Measurements from ENCODE around the gene SHOC2. TPM values are rescaled to one million over a fixed set of nuclear protein-coding genes. Genes with fewer than 3 reads are reported as not detected.

SHOC2 gene
- total and polyA plus RNA-seq, 9 of the 15 experiments (the other 6 are each of a cell fraction or from before 2014, with no cell fraction given), result 9.2 to 17.5 (median 14.9) TPM

DNA sequence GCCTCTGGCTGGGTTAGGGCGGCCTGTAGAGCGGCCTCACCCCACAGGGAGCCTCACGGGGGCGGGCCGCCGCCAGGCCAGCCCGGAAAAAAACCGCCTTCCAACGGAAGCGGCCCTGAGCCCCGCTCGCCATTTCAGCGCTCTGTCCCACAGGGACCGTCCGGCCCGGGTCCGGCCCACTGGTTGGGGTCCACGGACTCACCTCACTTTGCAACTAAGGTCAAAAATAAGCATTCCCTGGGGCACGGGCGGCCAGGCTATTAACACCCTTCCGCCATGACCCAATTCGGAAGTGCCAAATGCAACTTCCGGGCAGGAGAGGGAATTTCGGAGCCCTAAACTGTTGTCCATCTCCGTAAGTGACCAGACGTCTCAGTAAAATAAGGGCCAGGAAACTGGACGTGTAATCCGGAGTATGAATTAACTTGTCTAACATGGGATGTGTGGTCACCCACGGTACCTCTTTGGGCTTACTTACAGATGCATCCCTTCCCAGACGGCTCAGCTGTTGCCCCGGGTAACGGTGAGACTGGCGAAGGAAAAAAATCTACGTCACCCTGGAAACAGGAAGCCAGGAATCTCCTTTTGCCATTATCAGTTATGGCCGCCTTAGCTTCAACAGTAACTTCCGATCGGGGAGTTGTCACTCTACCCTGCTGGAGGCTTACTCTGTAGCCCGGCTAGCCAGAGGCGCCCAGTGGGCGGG lies 608 bp upstream of the SHOC2 start, which contains the start of gene BBIP1 (continued):
- peak; percentile 37; the same call in 1 of the 2 replicates for TF ChIP-seq CREB1 (IDR thresholded peaks at IDR 0.05)
- TF ChIP-seq CREB1 (CRISPR knock-in tag; IDR thresholded peaks at IDR 0.05), result peak; percentile 44; the same call in 1 of the 2 replicates
- no peak for TF ChIP-seq HNRNPLL (IDR thresholded peaks at IDR 0.05; ENCODE audit: low read depth, low read length, poor library complexity, severe bottlenecking)
- TF ChIP-seq NFE2L1 (tag; IDR thresholded peaks at IDR 0.05; ENCODE audit: borderline replicate concordance, low read depth), result no peak
- 0 out of 2 replicates have a peak, but pooled peaks have one; percentile 54 for TF ChIP-seq NCOA1 (IDR thresholded peaks at IDR 0.05; ENCODE audit: low read depth)
- TF ChIP-seq ZKSCAN3 (CRISPR knock-in tag; IDR thresholded peaks at IDR 0.05), result no peak
- TF ChIP-seq, protein P1, sequence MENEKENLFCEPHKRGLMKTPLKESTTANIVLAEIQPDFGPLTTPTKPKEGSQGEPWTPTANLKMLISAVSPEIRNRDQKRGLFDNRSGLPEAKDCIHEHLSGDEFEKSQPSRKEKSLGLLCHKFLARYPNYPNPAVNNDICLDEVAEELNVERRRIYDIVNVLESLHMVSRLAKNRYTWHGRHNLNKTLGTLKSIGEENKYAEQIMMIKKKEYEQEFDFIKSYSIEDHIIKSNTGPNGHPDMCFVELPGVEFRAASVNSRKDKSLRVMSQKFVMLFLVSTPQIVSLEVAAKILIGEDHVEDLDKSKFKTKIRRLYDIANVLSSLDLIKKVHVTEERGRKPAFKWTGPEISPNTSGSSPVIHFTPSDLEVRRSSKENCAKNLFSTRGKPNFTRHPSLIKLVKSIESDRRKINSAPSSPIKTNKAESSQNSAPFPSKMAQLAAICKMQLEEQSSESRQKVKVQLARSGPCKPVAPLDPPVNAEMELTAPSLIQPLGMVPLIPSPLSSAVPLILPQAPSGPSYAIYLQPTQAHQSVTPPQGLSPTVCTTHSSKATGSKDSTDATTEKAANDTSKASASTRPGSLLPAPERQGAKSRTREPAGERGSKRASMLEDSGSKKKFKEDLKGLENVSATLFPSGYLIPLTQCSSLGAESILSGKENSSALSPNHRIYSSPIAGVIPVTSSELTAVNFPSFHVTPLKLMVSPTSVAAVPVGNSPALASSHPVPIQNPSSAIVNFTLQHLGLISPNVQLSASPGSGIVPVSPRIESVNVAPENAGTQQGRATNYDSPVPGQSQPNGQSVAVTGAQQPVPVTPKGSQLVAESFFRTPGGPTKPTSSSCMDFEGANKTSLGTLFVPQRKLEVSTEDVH (IDR thresholded peaks at IDR 0.05; ENCODE audit: low read depth, partially characterized antibody), result no peak
- peak; percentile 57 for TF ChIP-seq CTBP1 (IDR thresholded peaks at IDR 0.05; ENCODE audit: borderline replicate concordance)
- TF ChIP-seq TCF3 (CRISPR knock-in tag; IDR thresholded peaks at IDR 0.05), result 0 out of 2 replicates have a peak, but pooled peaks have one; percentile 5
- TF ChIP-seq HNRNPL (IDR thresholded peaks at IDR 0.05; ENCODE audit: low read depth, low read length), result no peak
- TF ChIP-seq GTF2E2 (tag; IDR thresholded peaks at IDR 0.05), result no peak
- TF ChIP-seq, protein P2, sequence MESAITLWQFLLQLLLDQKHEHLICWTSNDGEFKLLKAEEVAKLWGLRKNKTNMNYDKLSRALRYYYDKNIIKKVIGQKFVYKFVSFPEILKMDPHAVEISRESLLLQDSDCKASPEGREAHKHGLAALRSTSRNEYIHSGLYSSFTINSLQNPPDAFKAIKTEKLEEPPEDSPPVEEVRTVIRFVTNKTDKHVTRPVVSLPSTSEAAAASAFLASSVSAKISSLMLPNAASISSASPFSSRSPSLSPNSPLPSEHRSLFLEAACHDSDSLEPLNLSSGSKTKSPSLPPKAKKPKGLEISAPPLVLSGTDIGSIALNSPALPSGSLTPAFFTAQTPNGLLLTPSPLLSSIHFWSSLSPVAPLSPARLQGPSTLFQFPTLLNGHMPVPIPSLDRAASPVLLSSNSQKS (CRISPR knock-in tag; IDR thresholded peaks at IDR 0.05), result no peak
- peak; percentile 67 for TF ChIP-seq SP1 (CRISPR knock-in tag; IDR thresholded peaks at IDR 0.05)
- TF ChIP-seq, protein P3, sequence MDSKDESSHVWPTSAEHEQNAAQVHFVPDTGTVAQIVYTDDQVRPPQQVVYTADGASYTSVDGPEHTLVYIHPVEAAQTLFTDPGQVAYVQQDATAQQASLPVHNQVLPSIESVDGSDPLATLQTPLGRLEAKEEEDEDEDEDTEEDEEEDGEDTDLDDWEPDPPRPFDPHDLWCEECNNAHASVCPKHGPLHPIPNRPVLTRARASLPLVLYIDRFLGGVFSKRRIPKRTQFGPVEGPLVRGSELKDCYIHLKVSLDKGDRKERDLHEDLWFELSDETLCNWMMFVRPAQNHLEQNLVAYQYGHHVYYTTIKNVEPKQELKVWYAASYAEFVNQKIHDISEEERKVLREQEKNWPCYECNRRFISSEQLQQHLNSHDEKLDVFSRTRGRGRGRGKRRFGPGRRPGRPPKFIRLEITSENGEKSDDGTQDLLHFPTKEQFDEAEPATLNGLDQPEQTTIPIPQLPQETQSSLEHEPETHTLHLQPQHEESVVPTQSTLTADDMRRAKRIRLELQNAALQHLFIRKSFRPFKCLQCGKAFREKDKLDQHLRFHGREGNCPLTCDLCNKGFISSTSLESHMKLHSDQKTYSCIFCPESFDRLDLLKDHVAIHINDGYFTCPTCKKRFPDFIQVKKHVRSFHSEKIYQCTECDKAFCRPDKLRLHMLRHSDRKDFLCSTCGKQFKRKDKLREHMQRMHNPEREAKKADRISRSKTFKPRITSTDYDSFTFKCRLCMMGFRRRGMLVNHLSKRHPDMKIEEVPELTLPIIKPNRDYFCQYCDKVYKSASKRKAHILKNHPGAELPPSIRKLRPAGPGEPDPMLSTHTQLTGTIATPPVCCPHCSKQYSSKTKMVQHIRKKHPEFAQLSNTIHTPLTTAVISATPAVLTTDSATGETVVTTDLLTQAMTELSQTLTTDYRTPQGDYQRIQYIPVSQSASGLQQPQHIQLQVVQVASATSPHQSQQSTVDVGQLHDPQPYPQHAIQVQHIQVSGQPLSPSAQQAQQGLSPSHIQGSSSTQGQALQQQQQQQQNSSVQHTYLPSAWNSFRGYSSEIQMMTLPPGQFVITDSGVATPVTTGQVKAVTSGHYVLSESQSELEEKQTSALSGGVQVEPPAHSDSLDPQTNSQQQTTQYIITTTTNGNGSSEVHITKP (IDR thresholded peaks at IDR 0.05; ENCODE audit: partially characterized antibody), result peak; percentile 62
- peak; percentile 52; the same call in 1 of the 2 replicates for TF ChIP-seq TOE1 (IDR thresholded peaks at IDR 0.05; ENCODE audit: borderline replicate concordance)
- no peak for TF ChIP-seq TOE1 (CRISPR knock-in tag; IDR thresholded peaks at IDR 0.05; ENCODE audit: borderline replicate concordance, low read depth)
- no peak for TF ChIP-seq CC2D1A (IDR thresholded peaks at IDR 0.05)
- TF ChIP-seq ZNF717 (CRISPR knock-in tag; IDR thresholded peaks at IDR 0.05), result no peak
- TF ChIP-seq RBM34 (IDR thresholded peaks at IDR 0.05; ENCODE audit: borderline replicate concordance, insufficient read depth, low read length), result no peak
- TF ChIP-seq TARDBP (IDR thresholded peaks at IDR 0.05), result no peak
- 0 out of 2 replicates have a peak, but pooled peaks have one; percentile 10 for TF ChIP-seq ARID1B (IDR thresholded peaks at IDR 0.05)
- no peak for TF ChIP-seq SMC3 (conservative IDR thresholded peaks at IDR 0.05; ENCODE audit: insufficient read depth, low read depth, low read length)
- no peak for TF ChIP-seq NR2F6 (CRISPR knock-in tag; IDR thresholded peaks at IDR 0.05)

All from K562 (cell line).